Activated naive CD8-positive, alpha-beta T cell treated with anti-CD3 and anti-CD28 coated beads, Interleukin-2, amount 50 U/mL, for 16 hours (primary cell): ENCODE results near the gene MCOLN3.
"Not testable (repeated sequence)": the region's sequence is repeated elsewhere in the genome, so short reads cannot be mapped to it uniquely, and the experiment has no call there.

Source experiments
- DNase-seq: peaks from one replicate; pipeline ENCODE4 v3.0.0-alpha.2; 2020; ENCODE audit warnings: low read depth, low spot score

The MCOLN3 gene

DNA sequence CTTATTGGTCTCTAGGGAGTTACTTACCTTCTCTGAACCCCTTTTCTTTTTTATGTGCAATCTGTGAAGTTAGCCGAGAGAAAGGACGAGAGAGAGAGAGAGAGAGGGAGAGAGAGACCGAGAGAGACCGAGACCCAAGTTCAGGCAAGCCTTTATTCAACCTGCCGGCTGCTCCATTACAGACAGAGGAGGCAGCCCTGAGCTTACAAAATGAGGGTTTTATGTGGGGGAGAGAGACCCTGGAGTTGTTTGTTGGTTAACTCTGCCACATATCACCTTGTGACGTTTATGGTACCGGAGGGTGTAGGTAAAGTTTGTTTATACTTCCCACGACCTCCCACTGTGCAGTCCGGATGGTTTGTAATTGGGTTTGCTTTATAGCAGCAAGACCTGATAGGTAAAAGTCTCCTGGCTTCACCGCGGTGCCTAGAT is 1.5 kb upstream of the MCOLN3 start:
- no peak for DNase-seq

DNA sequence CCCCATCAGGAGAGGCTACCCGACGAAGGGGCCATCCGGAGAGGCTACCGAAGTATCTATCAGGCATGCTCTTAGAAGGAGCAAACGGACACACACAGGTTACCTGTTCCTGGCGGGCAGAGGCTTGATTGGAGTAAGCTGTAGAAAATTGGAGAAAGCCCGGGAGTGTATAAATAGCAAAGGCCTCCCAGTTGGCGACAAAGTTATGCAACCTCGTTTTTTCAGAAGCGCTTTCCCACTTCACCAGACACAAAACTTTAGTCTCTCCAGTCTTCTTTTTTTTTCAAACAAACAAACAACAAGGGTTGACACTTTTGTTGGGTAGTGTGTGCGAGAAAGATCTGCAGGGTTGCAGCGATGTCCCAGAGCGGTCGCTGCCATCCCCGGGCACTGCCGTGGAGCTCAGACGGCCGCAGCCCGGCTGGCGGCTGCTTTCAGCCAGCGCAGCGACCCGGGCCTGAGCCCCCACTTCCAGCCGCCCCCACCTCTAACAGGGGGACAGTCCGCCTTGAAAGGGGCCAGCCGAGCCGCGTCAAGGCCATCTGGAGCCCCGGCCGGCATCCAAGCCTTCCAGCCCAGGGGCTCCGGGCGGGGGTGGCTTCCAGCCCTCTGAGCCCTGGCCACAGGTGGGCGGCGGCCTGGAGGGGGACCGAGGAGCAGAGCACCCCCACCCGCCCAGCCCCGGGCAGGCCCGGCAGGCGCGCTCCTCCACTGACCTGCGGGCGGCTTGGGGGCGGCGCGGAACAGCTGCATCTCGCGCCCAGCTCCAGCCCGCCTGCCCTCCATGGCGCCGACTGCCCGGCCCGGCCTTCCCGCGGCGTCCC is 616 bp downstream of the MCOLN3 start:
- DNase-seq = no peak

DNA sequence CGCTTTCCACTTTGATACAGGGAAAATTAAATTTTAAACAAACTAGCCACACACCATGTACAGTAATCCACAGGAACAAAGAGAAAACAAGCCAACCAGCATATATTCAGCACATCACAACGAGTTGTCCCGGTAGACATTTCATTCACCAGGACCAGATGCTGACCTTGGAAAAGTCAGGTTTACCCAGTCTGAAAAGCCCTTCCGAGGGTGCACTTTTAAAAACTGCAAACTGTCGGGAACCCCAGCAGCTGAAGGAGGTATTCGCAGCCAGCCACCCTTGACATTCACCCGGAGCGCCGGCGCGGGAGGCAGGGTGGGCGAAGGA is 1.2 kb downstream of the MCOLN3 start:
- no peak for DNase-seq

DNA sequence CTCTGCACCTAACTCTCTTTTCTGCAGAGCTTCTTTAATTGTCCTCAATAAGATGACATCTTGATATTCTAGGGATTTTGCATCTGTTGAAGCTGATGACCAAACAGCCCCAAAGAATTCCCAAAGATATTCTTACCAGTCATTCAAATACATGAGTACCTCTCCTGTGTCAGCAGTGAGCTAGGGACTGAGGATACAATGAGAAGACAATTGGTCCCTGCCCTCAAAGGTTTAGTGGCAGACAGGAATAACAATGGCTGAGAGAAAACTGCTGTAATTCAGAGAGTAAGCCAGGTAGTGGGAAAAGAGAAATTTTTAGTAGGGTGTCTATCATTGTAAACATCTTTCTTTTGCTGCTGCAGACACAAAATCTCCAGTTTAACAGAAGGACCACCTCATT is 5.9 kb downstream of the MCOLN3 start:
- DNase-seq = no peak

DNA sequence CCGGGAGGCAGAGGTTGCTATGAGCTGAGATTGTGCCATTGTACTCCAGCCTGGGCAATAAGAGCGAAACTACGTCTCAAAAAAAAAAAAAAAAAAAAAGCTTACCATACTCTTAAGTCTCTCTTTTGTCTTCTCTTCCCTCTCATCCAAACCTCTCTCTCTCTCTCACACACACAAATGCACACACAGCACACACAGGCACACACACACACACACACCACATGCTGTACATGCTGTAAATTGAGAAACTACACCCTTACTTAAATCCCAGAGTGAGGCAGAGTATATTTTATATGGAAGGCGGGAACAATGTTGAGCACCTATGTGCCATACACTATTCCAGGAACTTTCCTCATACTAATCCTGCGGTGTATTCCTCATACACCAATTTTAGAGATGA is 6.5 kb downstream of the MCOLN3 start:
- DNase-seq = no peak

DNA sequence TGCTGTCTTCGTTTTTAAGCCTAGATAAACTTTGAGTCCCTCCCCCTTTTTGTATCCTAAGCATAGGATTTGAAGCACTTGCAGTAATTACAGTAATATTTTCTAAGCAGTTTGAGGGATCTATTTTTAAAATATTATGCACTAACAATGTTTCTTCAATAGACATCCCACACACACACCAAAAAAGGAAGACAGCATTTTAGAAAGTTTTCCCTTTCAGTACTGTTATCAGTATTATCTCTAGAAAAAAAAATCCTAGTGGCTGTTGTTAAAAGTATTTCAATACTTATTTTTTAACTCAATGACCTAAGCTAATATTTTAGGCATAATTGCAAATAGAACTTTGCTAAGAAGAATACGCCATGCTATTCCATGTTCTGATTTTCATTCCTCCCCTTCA is 15.1 kb downstream of the MCOLN3 start:
- no peak for DNase-seq

DNA sequence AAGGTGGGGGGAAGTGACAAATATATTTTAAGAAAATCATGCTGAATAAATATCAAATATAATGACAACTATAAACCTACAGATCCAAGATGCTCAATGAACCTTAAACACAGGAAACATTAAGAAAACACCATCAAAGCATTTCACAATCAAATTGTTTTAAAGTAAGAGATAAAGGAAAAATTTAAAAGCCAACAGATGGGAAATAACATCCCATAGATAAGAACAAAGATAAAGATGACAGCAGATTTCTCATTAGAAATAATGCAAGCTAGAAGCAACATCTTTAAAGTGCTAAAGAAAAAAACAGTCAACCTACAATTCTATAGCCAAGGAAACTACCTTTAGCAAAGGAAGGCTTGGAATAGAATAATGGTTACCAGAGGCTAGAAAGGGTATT is 17.8 kb downstream of the MCOLN3 start:
- DNase-seq = no peak

DNA sequence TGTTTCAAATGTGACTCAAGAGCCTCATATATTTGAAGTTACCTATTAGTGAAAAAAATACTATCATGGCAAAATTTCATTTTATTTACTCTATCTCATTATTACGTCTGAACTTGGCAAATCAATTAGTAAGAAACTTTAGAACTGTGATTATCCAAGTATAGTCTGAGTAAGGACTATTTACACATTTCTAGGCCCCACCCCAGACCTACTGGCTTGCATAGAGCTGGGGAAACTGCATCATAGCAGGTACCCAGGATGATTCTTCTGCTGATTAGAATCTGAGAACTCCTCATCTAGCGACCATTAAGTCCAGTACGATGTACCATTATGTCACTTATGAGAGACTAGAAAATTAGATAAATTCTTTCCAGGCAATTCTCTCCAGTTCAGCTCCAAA is 20.1 kb downstream of the MCOLN3 start:
- DNase-seq = no peak

DNA sequence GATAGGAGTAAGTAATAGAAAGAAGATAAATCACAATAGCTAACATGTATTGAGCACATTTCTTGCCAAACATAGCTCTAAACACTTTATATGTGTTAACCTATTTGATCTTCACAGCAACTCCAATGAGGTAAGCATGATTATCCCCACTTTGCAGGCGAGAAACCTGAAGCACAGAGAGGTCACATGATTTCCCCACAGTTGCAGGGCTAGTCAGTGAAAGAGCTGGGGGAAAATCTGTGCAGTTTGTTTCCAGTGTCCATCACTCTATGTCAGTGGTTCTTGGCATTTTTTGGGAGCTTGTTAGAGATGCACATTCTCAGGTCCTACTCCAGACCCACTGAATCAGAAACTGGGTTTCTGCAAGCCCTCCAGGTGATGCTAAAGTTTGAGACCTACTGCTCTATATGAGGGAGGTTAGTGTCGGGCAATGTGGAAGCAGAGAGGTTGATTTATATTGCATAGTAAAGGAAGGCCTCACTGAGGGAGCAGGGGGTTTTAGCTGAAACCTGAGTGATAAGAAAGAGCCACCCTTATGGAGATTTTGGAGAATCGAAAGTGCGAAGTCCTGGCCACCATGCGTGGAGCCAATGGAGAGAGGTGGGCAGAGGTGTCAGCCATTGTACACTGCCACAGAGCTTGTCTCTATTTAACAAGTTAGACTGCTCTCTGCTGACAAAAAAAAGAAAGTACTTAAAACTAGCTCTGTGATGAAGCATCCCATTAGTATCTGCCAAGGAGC is 20.9 kb downstream of the MCOLN3 start:
- no peak for DNase-seq

DNA sequence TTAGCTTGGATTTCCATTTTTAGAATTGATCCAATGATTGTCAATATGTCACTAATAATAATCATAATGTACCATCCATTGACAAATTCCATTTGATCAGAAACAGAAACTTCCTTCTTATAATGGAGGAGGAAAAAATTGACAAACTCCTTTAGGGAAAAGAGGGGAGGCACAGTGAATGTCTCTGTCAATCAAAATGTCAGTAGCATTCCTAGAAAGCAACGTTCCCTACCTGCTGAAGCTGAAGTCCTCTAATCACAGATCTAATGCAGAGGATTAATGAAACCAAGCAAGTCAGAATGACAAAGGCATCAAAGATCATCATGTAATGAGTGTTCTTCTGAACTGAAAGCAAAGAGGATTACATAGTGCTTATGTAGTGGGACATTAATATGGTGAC is 22.4 kb downstream of the MCOLN3 start:
- no peak for DNase-seq

DNA sequence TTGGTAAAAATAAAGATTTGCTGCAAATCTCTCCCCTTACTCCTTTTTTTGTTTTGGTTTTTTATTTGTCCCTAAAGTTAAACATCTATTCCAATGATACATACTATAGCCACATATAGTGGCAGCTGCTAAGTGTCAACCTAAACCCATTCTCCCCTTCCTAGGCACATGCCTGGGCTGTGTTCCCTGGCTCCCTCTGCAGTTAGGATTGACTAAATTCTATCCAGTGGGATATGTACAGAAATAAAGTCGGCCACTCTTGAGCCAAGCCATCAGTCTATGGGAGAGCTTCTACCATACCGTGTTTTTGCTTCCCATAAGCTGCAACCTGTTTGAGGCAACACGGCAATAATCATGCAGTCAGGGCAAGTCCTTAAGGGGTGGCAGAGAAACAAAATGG is 23.6 kb downstream of the MCOLN3 start:
- no peak for DNase-seq

DNA sequence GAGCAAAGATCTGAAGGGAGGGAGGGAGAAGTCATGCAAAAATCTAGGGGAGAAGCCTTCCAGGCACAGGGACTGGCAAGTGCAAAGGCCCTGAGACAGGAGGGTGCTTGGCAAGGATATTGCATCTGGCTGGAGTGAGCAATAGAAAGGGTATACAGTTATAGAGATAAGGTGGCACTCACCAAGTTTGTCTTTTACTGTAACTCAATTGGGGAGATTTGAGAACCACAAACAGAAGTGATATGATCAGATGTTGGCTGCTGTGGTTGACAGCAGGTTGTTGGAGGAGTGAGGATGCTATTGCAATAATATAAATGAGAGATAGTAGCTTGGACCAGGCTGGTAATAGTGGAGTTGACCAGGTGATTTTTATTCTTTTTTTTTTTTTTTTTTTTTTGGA is 25.6 kb downstream of the MCOLN3 start:
- DNase-seq = no peak

DNA sequence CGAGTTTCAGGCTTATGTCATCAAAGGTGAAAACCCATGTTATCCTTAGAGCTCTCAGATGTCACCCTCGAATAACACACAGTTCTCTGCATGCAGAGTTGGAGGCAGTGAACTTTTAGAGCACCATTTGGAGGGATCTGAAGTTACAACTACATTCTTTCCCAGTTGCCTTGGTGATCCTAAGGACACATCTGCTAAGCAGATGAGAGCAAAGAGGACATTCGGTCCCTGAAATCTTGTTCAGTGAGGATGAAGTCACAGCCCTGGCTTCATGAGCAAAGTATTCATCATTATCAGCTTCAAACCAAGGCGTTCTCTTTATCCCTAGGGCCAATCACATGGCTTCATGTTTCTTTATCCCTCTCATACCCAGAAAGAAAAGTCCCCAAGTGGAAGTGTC is 28.3 kb downstream of the MCOLN3 start:
- DNase-seq = no peak

DNA sequence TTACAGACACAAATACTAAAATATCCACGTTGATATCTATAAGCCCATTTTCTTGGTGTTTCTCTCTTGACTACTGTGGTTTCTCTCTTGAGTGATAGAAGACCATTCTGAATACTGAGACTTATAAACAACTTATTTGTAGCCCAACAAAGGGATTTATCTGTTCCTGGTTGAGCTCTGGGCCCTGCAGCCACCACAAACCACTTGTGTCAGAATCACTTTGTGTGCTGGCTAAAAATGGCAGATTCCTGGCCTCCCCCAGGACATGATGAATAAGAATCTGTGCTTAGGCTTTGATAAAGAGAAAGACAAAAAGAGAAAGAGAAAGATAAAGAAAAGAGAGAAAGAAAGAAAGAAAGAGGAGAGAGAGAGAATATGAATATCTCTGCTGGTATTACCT is 32.5 kb downstream of the MCOLN3 start:
- no peak for DNase-seq

DNA sequence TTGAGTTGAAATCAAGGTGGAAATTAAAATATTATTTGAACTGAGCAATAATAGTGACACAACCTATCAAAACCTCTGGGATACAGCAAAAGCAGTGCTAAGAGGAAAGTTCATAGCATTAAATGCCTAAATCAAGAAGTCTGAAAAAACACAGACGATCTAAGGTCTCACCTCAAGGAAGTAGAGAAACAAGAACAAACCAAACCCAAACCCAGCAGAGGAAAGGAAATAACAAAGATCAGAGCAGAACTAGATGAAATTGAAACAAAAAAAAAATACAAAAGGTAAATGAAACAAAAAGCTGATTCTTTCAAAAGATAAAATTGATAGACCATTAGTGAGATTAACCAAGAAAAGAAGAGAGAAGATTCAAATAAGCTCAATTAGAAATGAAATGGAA is 42.7 kb downstream of the MCOLN3 start:
- not testable (repeated sequence) for DNase-seq

DNA sequence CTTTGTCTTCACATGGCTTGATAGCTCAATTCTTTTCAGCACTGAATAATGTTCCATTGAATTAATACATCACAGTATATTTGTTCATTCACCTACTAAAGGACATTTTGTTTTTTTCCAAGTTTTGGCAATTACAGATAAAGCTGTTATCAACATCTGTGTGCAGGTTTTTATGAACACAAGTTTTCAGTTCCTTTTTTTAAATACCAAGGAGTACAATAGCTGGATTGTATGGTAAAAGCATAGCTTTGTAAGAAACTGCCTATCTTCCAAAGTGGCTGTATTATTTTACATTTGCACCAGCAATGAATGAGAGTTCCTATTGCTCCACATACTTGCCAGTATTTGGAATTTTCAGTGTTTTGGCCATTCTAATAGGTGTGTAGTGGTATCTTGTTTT is 46.6 kb downstream of the MCOLN3 start:
- no peak for DNase-seq

DNA sequence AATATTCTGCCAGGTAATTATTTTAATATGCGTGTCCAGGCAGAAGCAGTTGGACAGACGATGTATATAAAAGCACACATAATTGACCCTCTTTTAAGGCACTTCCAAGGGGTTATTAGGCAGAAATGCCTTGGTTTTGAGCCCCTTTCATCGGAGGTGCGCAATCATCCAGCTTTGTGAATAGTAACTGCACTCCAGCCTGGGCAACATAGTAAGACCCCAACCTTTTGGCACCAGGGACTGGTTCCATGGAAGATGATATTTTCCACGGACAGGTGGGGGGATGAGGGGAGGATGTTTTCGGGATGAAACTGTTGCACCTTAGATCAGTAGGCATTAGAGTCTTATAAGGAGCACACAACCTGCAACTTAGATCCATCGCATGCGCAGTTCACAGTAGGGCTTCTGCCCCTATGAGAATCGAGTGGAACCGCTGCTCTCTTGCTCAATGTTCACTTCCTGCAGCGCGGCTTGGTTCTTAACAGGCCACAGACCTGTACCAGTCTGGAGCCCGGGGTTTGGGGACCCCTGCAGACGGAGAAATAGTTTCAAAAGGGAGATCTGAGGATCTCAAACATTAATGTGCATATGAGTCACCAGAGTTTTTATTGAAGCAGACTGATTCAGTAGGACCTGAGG is 49.5 kb downstream of the MCOLN3 start:
- DNase-seq = no peak

DNA sequence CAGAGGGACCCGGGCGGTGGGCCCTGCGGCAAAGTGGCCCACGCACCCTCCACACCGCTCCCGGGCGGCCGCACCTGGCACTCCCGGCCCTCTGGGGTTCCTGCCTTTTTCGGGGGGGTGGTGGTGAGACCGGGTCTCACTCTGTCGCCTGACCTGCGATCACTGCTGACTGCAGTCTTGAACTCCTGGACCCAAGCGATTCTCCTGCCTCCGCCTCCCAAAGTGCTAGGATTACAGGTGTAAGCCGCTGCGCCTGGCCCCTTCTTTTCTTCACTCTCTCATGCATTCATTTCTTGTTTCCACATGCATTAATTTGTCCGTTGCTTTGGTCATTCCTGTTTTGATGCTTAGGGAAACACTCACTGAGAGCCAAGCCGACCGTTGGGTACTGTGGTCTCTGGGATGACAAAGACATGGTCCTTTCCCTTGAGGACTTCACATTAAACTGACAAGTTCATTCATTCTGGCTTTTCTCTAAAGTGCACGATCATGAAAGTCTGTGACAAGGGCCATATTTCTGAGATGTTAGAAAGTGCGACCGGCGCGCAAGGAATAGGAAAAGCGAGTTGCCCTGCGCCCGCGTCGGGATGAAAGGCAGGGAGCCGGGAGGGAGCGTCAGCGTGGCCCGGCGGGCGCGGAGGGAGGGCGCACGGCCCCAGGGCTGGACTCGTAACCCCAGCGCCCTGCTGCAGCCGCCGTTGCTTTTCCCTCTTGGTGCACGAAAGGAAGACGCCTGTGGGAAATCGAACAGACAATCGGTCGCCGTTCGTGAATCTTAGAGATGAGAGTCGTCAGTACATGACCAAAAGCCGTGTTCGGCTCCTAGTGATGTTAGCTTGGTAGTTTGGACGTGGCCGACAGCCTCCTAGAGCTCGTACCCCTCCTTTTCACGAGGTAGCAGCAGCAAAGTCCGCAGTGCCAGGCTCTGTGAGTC is 50.4 kb downstream of the MCOLN3 start:
- no peak for DNase-seq

DNA sequence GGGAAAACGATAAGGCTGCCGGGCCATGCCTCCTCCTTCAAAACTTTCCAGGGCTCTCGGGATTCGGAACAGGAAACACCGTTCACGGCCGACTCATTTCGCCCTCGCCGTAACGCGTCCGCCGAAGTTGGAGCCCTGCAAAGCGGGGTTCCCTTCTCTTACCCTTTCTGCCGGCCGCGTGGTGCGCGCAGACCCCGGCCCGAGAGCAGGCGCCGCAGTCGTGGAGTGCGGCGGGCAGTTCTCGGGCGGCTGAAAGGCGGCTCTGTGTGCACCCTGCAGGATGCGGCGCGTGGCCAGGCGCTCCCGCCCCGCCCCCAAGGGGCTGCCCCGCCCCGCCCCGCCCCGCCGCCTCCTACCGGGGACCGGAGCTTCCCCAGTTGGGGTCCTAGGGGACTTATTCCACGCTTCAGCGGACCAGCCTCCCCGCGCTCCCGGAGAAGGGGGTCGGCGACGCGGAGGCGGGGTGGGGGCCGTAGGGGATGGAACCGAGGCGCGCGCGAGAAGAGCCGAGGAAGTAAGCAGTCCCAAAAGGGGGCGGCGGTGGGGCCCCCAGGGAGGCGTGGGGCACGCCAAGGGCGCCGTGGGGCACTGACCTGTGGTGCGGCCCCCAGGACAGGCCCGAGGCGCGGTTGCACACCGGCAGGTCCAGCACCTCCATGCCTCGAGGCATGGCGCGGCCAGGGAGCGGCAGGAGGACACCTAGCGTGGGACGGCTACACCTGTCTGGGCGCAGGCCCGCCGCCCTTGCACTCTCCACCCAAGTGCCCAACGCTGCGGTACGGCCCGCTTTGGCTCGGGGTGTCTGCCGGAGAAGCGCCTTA is 51.2 kb downstream of the MCOLN3 start, which contains the start of gene MCOLN2:
MCOLN2 (minus strand) TSS at position 268 of the 821 bp plus-strand sequence; CDS start at position 27, 241 bp downstream.
- DNase-seq = no peak

DNA sequence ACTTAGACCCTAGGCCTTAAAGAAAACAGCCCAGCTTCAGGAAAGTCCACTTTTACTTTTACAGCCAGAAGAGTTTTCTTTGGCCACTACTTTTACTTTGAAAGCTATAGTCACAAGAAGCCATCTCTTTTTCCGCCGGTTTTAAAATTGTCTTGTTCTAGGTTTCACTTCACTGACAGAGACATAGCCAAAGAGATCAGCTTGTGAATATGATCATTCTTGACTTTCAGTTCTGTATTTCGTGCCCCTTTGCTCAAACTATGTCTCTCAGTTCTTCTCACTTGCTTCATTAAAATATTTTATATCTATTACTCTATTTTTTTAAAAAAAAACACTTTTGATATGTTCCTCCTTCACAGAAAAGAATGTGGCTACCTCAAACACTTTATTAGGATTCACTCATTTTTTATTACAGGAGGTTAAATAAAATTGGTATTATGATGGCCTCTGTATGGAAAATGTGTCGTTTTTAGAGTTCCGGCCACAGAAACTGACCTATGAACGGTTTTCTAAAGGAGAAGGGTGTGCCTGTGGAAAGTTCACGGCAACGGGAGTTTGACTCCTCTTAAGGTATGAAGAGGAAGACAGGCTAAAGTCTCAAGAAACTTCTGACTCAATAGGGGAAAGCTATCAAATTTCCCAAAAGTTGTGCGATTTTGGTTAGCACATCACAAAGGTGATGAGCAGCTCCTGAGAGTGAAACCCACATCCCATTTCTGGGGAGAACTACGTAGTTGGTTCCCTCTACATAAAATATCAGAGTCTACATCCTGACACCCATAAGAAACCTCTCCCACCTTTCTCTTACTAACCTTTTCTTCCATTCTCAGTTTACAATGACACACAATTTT is 52.6 kb downstream of the MCOLN3 start:
- no peak for DNase-seq
